GM21528 (cell line): ENCODE data around the gene CCDC68.
A peak's percentile ranks its signal among the peaks of the same experiment; 100 is the strongest.
"Not testable (repeated sequence)": the region's sequence is repeated elsewhere in the genome, so short reads cannot be mapped to it uniquely, and the experiment has no call there.

Experiments
- ATAC-seq: cut with Tn5 transposase; IDR thresholded peaks from one replicate; pipeline ENCODE4 v1.9.1; 2021; ENCODE audit warnings: mild to moderate bottlenecking, moderate library complexity; ENCODE audit not compliant: unreplicated experiment, low FRiP score

CCDC68 gene

DNA sequence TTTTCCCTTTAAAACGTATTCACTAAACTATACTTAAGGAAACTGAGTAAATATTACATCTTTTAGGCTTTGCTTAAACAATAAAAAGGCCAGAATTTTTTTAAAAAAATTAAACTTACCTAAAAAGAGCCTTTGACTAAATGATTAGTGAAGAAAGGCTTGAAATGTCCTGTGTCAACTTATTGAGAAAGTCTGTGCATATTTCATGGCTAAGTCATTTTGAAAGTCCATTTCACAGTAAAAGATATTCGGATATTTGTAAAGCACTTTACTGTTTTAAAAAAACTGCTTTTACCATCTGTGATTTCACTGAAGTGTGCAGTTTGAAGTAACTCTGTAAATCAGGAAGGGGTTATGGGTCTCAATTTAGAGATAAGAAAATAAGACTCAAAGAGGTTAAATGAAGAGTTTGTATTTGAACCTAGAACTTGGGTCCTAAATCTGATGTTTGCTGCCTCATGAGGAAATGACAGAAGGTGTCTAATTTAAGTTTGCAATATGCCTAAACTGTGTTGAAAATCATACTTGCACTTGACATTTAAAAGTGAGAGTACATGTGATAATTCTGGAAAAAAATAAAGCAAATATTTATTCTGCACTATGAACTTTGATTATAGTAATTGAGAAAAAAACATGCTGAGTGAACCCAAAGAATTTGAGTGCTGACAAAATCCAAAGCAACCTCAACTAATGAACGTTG is 80.5 kb downstream of the CCDC68 start:
- ATAC-seq: no peak

DNA sequence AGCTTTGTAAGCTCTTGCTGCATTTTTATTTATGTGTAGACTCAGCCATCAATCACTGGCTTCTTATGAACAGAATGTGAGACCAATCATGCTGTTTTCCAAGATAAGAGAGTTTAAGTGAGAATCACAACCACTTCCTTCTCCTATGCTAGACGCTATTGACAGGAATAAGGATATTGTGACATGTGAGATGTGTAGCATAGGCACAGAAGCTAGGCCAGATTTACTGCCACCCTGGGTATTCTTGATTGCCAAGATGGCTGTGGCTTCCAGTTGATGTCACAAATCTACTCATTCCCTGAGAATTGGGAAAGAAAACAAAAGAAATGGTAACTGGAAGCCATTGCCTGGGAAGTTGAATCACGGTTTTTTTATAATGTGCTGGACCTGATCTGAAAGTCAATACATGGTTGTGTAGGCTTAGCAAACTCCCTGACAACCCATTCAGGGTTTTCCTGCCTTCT is 81.1 kb downstream of the CCDC68 start:
- ATAC-seq: no peak

DNA sequence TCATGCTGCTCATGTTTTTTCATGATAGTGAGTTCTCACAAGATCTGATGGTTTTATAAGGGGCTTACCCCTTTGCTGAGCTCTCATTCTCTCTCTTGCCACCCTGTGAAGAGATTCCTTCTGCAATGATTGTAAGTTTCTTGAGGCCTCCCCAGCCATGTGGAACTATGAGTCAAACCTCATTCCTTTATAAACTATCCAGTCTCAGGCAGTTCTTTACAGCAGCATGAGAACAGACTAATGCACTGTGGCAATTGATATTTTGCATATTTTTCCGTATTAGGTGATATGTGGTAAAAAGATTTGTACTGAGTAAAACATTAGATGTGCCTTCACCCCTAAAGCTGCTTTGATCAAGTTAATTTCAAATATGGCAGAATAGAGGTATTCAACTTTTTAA is 82.2 kb downstream of the CCDC68 start:
- no peak for ATAC-seq

DNA sequence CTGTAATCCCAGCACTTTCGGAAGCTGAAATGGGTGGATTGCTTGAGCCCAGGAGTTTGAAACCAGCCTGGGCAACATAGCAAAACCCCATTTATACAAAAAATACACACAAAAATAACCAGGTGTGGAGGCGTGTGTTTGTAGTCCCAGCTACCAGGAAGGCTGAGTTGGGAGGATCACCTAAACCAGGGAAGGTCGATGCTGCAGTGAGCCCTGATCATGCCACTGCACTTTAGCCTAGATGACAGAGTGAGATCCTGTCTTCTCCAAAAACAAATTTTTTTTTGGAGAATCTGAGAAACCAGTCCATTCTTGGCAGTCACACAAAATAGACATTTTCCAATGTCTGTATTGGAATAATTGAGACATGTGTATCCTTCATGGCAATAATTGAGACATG is 84.2 kb downstream of the CCDC68 start:
- ATAC-seq: no peak

DNA sequence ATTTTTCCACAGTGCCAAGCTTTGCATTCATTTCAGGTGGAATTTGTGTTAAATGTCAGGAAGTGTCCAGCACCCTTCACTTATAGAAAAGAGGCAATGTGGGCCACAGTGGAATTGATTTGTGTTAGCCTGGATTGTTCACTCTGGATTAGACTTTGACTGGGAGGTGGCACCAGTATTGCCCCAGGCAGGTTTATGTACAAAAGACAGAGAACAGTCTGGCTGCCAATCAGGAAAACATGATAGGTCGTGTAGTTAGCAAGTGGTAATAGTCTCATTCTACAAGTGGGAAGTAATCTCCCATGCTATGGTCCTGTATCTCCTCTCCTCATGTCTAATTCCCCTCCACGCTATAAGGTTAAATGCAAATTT is 85.4 kb downstream of the CCDC68 start:
- no peak for ATAC-seq

DNA sequence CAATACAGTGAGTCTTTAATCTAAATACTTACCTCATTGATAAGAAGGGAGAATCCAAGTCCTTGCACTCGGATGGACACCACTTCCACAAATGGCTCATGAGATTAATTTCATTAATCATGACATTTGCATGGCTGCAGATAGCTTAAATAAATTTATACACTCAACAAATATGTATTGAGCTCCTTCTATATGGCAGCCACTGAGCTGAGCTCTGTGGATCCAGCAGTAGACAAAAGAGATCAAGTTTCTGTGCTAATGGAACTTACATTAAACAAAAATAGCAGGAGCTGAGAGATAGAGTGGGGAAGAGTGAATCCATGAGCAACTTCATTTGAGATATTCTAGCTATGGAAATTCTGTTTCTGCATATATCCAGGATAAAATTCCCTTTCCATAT is 86.6 kb downstream of the CCDC68 start:
- no peak for ATAC-seq

DNA sequence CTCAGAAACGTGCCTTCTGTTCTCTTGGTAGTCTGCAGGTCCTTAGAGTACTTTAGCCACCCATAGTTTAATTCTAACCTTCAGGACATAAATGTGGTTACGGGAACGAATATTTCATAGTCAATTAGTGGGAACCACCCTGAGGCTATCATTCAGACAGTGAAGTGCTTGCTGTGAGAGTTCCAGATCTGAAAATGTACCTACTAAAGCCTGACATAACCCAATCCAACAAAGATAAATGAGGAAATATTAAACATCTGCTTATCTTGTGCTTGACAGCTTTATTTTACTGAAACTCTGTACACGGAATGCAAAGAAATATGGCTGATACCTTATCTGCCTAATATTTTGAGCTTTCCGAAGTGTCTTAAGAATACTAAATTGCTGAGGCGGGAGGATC is 88.0 kb downstream of the CCDC68 start:
- no peak for ATAC-seq

DNA sequence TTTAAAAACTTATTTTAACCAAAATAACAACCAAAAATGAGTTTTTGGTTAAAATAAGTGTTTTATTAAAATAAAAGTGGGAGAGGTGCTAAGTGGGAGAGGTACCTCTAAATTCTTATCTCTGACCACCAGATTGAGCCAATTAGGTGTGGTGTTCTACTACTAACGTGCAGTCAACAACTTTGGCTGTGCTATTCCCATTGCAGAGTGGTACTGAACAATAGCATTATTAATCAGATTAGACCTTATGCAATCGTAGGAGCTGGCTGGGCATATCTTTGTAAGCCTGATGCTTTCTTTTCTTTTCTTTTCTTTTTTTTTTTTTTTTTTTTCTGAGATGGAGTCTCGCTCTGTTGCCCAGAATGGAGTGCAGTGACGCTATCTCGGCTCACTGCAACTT is 92.1 kb downstream of the CCDC68 start:
- ATAC-seq: no peak

DNA sequence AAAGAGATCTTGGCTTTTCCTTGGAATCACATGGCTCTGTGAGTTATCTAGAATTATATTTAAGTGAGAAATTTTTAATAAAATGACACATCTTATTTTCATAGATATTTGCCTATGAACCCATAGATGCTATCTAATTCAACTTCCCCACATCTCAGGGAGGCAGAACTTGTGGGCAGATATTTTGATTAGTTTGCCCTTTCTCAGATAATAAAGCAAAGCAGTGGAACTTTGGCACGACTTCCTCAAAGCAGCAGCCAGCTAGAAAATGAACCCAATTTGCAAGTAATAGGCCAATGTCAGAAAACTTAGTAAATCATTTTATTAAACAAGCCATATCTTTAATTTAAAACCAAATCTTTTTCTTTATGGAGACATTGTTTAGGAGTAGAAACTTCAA is 98.3 kb downstream of the CCDC68 start:
- no peak for ATAC-seq

DNA sequence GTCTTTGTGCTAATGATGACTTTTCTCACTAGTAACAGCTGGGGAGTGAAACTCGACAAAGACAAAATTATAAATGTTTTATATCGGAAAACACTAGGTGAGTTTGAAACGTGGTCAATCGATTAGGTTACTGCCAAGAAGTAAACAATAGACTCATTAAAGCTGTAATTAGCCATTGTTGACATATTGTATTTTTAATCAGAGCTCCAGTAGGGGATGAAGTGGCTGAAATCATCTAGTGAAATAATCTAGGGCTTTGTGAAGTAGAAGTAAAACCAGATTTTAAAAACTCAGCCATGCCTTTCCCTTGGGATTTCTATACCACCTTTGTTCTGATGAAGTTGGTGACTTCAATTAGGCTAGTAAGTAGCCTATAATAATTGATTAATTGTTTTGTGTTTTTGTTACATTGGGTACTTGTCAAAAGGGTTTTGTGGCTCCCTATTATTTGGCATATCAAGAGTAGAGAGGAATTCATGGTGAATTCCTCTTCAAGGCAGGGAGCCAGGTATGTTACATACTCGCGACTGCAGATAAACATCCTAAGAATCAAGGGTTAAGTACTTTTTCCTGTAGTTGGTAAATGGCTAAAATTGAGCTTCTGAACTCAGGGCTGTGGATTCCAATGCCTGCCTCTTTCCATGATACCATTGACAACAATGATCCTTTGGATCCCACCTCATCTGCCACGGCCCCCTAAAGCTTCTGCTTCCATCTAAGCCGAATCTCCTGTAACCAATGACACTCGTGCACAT is 99.4 kb downstream of the CCDC68 start:
- no peak for ATAC-seq

DNA sequence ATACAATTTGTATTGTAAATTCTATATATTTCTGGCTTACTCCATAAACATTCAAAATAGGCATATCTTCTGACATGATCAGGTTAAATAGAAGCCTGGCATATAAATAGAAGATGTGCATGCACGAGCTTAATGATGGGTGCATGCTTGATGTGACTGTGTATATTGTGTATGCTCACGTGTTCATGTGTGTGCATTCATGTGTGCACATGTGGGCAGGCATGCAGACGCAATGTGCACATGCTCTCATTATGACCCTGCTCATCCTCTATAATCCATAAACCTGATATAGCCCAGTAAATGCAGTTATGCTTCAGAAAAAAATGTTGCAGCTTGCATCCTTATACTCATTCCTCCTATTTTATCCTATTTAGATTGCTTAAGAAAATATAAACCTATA is 101.8 kb downstream of the CCDC68 start:
- no peak for ATAC-seq

DNA sequence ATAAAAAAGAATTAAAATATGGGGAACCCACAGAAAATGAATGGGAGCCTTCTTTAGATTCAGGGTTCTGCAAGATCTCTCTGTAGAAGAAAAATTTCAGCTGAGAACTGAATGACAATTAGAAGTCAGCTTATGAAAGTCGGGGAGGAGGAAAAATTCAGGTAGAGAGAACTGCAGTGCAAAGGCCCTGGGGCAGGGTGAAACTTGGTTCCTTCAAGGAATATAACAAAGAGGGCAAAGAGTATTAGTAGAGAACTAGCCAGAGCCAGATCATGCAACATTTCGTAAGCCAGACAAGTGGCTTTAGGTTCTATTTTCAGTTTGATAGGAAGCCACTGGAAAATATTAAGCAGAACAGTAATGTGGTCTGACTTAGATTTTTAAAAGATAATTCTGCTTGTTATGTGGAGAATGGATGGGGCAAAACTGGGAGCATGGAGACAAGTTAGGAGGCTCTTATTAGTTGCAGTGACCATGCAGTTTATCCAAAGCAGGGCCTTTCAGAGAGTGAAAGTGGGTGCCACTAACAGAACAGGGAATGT is 103.1 kb downstream of the CCDC68 start:
- no peak for ATAC-seq

DNA sequence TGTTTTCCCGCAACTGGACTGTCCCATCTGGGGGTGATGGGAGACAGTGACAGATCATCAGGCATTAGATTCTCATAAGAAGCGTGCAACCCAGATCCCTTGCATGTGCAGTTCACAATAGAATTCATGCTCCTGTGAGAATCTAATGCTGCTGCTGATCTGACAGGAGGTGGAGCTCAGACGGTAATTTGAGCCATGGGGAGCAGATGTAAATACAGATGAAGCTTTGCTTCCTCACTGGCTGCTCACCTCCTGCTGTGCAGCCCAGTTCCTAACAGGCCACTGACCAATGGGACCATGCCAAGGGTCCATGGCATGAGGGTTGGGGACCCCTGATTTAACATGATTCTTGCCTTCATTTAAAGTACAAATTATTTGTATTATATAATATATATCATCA is 104.2 kb downstream of the CCDC68 start:
- not testable (repeated sequence) for ATAC-seq

DNA sequence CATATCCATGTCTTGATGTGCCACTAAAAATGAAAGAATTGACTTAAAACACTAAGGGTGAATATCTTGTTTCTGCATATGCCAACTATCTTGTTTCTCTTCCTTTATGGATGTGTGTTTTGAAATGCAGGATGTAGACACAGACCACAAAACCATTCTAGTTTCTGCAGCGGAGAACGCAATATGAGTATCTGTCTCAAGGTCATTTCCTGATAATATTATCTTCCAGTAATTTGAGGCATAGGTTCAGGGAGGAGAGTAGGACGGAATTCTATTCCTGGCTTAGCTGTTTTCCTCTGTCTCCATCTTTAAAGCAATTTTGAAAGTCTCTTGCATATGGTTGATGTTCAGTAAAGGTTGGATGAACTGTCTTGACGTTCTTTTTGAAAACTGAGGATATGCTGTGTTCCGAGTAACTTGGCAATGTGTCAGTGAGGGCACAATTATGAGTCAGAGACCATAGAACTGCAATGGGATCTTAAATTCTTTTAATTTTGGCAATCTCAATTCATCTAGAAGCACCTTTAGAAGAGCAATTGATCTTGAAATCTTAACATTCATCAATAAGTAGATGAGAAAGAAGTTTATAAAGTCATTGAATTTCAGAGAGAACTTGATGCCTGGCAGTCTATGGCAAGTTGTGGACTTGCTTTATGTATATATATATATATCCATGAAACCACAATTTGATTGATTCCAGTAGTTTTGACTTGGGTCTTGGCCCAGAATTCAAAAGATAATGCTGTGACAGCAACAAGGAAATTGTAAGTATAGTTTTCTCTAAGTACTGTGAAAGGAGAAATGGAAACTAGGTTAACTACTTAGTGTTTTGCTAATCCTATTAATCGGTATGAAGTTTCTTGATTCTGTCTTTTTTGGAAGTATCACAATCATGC is 106.2 kb downstream of the CCDC68 start:
- peak; percentile 64 for ATAC-seq
